GM18511 (cell line): Measurements from ENCODE around the gene C1orf87.
A peak's percentile ranks its signal among the peaks of the same experiment; 100 is the strongest.

ENCODE experiments used
- ATAC-seq: cut with Tn5 transposase; IDR thresholded peaks from one replicate; pipeline ENCODE4 v1.9.1; 2021; ENCODE audit warnings: mild to moderate bottlenecking, moderate library complexity; ENCODE audit not compliant: unreplicated experiment

The C1orf87 gene

DNA sequence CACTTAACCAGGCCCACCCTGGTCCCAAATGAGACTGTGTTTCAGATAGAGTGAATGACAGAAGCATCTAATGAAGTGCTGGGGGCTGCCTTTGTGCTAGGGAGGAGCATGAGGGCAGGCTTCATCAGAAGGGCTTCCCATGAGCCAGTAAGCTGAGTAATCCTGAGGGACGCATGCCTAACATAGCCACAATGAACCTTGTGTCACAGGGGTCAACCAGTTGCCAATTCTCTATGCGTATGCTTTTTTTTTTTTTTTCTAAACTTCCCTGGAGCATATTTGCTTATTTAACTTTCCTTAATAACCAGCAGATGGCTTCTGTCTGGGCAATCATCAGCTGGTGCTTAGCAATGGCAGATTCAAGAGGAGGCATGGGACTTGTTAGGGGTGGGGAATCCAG lies 121.5 kb downstream of the C1orf87 start:
- ATAC-seq = no peak

DNA sequence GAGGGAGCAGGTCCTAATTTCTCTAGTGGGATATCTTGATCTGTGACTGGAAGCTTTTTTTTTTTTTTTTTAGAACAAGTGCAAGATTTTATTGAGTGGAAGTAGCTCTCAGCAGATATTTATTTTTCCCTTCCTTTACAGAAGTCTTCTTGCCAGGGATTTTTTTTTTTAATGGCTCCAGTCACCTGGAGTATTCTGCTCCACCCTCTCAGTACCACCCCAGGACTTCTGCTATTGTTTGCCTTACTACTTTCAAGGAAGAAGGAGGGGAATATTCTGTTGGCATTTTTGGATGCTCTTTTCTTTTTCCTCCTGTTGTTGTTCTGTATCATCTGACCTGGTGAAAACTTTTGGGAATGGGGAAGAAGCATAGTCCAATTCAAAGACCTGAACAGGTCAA lies 123.9 kb downstream of the C1orf87 start:
- ATAC-seq = no peak

DNA sequence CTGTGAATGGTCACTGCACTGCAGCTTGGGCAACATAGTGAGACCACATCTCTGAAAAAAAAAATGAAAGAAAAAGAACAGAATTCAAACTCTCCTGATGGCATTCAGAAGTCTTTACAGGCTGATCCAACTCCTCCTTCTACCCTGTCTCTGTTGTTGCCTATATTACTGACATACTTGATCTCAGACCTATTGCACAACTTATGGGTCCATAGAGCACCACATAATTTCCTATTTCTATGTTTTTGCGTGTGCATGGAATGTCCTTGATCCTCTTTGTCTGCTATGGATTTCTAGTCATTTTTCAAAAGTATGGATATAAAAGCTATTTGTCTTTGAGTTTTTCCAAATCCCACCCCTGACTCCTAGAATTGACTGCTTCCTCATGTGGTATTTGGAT lies 124.6 kb downstream of the C1orf87 start:
- ATAC-seq = no peak

DNA sequence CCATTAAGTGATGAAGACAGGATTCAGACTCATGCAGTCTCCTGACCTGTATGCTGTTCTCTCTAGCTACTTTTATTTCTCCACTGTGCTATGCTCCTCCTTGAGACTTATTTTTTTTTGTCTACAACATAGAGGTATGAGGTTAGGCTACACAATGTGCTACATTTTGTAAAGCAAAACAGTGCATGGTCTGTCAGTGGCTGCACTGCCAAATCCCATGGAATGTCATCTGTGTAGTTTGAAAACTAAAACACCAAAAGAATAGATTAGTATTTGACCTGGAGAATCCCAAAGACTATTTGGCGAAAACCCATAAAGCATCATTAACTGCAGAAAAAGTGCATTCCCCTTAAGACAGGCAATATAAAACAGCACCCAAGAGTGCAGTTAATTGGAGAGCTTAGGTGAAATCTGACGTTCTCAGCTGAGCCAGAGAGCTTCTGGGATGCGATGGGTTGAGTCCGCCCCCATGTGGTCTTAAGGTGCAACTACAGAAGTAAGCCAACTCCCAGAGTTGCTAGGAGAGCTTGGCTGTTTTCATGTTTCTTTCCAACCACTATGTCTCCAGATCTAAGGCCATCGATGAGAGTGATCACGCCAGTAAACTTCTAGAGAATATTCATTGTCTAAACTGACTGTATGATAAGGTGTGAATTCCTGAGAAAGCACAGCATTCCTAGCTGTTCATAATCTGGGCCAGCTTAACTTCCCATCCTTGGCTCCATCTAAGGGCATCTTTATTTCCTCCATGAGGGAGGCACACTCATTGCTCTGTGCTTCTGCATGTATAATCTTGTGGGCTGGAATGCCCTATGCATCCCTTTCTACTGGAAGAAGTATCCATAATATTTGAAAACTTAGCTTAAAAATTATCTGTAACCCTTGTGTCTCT lies 126.3 kb downstream of the C1orf87 start:
- peak; percentile 98 for ATAC-seq

DNA sequence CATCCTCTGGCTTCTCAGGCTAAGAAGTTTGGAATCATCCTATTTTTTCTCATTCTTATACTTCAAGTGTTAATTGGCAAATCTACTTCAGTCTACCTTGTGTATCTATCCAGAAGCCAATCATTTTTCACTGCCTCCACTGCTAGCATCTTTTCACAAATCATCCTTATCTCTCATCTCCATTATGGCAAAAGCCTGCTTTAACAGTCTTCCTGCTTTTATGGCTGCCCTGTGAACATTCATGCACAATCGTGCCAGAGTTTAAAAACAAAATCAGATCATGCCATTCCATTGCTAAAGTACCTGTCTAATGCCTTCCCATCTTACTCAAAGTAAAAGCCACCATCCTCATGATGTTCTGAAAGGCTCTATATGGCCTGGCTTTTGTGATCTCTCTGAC lies 127.8 kb downstream of the C1orf87 start:
- ATAC-seq = no peak
